Measurements from ENCODE around the gene KCNE3. TPM values are rescaled to one million over a fixed set of nuclear protein-coding genes. Genes with fewer than 3 reads are reported as not detected.

KCNE3 gene
- total RNA-seq, 2 experiments from 2014 or later: not detected

- ChIA-PET POLR2A (no interaction called here), CTCF (interaction anchor here (0.6 to 9.1 kb wide), 29 partner anchors 9 to 286 kb away, joined by 3 to 168 read pairs (median 5); partner anchors contain the start of genes C2CD3, LIPT2, PGM2L1 and PPME1)
- H3K4me3 Mint-ChIP-seq: no peak overlapping the region
- H3K27me3 Mint-ChIP-seq (ENCODE audit: low read depth): peaks cover 11% of the 10 kb centered on the region
- peak; percentile 67 for ATAC-seq
- no peaks in the 10 kb centered on the region for H3K9me3 Mint-ChIP-seq (ENCODE audit: insufficient read depth)
- H3K27ac Mint-ChIP-seq: no peak overlapping the region
- no peaks in the 10 kb centered on the region for H3K36me3 Mint-ChIP-seq (ENCODE audit: low read depth)
- peak; percentile 73 for DNase-seq
- H3K4me1 Mint-ChIP-seq (ENCODE audit: low read depth): peaks cover 1% of the 10 kb centered on the region
These were observed 13.9 kb downstream of the KCNE3 start for GRCh38 chr11:74453373-74453975.

- no peak overlapping the region for H3K27ac Mint-ChIP-seq
- no peak overlapping the region for H3K4me3 Mint-ChIP-seq
- H3K36me3 Mint-ChIP-seq (ENCODE audit: low read depth): no peaks in the 10 kb centered on the region
- DNase-seq: no peak
- ChIA-PET POLR2A (no interaction called here), CTCF (interaction anchor here (0.6 to 9.1 kb wide), 19 partner anchors 11 to 287 kb away, joined by 3 to 168 read pairs (median 3); partner anchors contain the start of genes LIPT2 and PGM2L1)
- ATAC-seq: no peak
- peaks cover 1% of the 10 kb centered on the region for H3K4me1 Mint-ChIP-seq (ENCODE audit: low read depth)
- peaks cover 11% of the 10 kb centered on the region for H3K27me3 Mint-ChIP-seq (ENCODE audit: low read depth)
- H3K9me3 Mint-ChIP-seq (ENCODE audit: insufficient read depth): no peaks in the 10 kb centered on the region
These were observed 15.0 kb downstream of the KCNE3 start for GRCh38 chr11:74452366-74452765.

DNA sequence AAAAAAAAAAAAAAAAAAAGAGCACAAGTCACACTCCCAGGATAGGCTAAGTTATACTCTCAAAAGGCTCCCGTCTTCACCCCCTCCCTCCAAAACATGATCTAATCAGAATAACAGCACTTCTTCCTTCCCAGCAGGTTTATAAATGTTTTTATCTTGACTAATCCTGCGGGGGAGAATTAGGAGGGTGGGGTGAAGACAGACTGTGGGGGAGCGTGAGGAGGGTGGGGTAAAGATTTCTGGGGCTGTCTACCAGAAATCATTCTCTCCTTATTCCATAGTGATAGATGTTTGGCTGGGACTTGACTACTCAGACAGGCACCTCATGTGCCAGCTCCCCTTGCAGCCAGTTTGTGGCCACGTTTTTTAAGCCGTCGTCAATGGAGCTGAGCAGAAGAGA is 17.0 kb downstream of the KCNE3 start:
- no peak for ATAC-seq
- Mint-ChIP-seq H3K4me3 (no peak overlapping the region), H3K4me1 (ENCODE audit: low read depth) (peaks cover 1% of the 10 kb centered on the region), H3K27ac (no peak overlapping the region), H3K27me3 (ENCODE audit: low read depth) (peaks cover 14% of the 10 kb centered on the region), H3K36me3 (ENCODE audit: low read depth) (no peaks in the 10 kb centered on the region), H3K9me3 (ENCODE audit: insufficient read depth) (no peaks in the 10 kb centered on the region)
- ChIA-PET CTCF (interaction anchor here (0.8 to 9.1 kb wide), 34 partner anchors 8 to 486 kb away, joined by 3 to 168 read pairs (median 4); partner anchors contain the start of gene PGM2L1), POLR2A (no interaction called here)
- no peak for DNase-seq

DNA sequence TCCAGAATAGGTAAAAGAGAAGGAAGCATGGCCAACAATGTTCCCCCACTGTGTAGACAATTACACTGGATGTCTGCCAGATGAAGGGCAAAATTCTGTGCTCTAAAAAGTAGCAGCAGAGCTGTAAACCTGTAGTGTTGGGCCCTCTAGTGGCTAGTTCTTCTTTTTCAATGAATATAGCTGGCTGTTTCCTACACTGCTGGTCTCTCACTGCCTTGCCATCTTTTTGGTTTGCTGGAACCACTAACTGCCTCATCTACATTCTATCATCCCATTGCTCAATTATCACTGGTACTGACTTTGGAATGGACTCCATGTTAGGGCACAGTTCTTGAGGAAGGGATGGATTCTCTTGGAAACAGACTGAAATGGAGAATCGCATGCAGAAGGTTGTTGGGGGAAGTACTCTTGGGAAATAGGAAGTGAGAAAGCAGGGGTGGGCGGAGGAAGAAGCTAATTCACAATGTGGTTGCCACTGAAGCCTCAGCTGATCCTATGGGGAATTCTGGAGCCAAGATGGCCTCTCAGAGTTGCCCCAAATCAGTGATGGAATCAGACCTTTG is 17.9 kb downstream of the KCNE3 start:
- ChIA-PET CTCF (interaction anchor here (0.6 to 9.1 kb wide), 43 partner anchors 9 to 486 kb away, joined by 3 to 168 read pairs (median 4); partner anchors contain the start of gene PGM2L1), POLR2A (no interaction called here)
- H3K9me3 Mint-ChIP-seq (ENCODE audit: insufficient read depth): no peaks in the 10 kb centered on the region
- H3K4me3 Mint-ChIP-seq: no peak overlapping the region
- ATAC-seq (peak; percentile 82), DNase-seq (peak; percentile 57)
- peaks cover 15% of the 10 kb centered on the region for H3K27me3 Mint-ChIP-seq (ENCODE audit: low read depth)
- no peak overlapping the region for H3K27ac Mint-ChIP-seq
- no peaks in the 10 kb centered on the region for H3K36me3 Mint-ChIP-seq (ENCODE audit: low read depth)
- H3K4me1 Mint-ChIP-seq (ENCODE audit: low read depth): peaks cover 1% of the 10 kb centered on the region

GRCh38 chr11:74447720-74448119 is 19.6 kb downstream of the KCNE3 start:
- H3K27ac Mint-ChIP-seq: no peak overlapping the region
- peaks cover 1% of the 10 kb centered on the region for H3K4me1 Mint-ChIP-seq (ENCODE audit: low read depth)
- no peaks in the 10 kb centered on the region for H3K36me3 Mint-ChIP-seq (ENCODE audit: low read depth)
- H3K4me3 Mint-ChIP-seq: no peak overlapping the region
- peaks cover 12% of the 10 kb centered on the region for H3K27me3 Mint-ChIP-seq (ENCODE audit: low read depth)
- ChIA-PET CTCF (interaction anchor here (1.2 to 9.1 kb wide), 6 partner anchors 10 to 193 kb away, joined by 3 to 168 read pairs (median 23); partner anchors contain the start of gene PGM2L1), POLR2A (no interaction called here)
- no peaks in the 10 kb centered on the region for H3K9me3 Mint-ChIP-seq (ENCODE audit: insufficient read depth)
- ATAC-seq (no peak), DNase-seq (no peak)

DNA sequence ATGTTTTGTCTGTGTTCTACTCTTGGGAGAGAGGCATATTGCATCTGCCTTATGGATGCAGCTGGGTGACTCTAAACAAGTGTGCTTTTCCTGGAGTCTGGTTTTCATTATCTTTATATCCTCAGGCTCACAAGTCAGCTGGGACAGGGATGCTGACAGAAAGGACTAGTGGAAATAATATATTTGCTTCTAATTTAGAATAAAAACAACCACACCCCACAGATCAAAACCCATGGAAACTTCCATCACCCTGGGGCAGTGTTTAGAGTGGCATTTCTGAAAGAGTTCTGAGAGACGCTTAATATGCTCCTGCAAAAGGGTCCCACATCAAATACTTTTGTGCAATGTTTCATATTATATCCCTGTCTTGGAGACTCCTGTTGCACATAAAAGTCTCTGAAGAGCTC is 20.8 kb downstream of the KCNE3 start:
- DNase-seq: no peak

DNA sequence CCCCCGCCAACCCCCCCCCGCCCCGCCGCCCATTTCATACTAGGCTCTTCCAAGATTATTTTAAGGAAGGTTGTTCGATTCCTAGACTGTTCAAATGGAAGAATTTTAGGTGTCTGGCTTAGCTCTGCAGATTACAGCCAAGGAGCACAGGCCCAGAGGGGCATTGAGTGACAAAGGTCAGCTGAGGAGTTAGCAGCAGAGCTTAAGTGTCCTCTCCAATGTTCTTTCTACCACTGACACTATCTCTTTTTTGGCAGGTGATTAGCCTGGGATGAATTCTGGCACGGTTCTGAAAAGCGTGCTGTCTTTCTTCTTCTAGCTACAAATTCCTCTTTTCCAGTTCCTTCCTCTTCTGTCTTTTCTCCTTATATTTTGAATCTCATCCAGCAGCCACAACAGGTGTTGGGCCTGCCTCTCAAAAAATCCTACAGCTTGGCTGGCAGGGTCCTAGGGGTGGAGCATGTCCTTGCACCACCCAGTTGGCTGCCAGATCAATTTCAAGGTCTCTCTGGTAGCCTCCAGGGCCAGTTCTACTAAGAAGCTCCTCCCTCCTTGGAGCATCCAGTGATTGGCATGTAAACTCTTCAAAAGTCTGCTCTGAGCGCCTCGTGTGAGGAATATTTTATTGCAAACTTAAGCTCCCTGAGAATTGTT is 23.0 kb downstream of the KCNE3 start:
- Mint-ChIP-seq H3K36me3 (ENCODE audit: low read depth) (no peaks in the 10 kb centered on the region), H3K4me3 (no peak overlapping the region), H3K4me1 (ENCODE audit: low read depth) (no peaks in the 10 kb centered on the region), H3K27me3 (ENCODE audit: low read depth) (peaks cover 6% of the 10 kb centered on the region), H3K9me3 (ENCODE audit: insufficient read depth) (no peaks in the 10 kb centered on the region), H3K27ac (no peak overlapping the region)
- DNase-seq: no peak
- ATAC-seq: no peak
- POLR2A ChIA-PET: no interaction called here
- CTCF ChIA-PET: interaction anchor here (0.5 to 2.3 kb wide), 6 partner anchors 10 to 189 kb away, joined by 3 to 11 read pairs (median 4); no protein-coding TSS in a partner anchor

More for the DNA sequence above, 20.8 kb downstream of the KCNE3 start:
- H3K27ac Mint-ChIP-seq: no peak overlapping the region
- ChIA-PET CTCF (interaction anchor here (1.2 to 4.7 kb wide), 2 partner anchors 57 to 191 kb away, joined by 8 to 57 read pairs; no protein-coding TSS in a partner anchor), POLR2A (no interaction called here)
- peaks cover 12% of the 10 kb centered on the region for H3K27me3 Mint-ChIP-seq (ENCODE audit: low read depth)
- H3K4me3 Mint-ChIP-seq: no peak overlapping the region
- H3K9me3 Mint-ChIP-seq (ENCODE audit: insufficient read depth): no peaks in the 10 kb centered on the region
- ATAC-seq: no peak
- H3K4me1 Mint-ChIP-seq (ENCODE audit: low read depth): peaks cover 1% of the 10 kb centered on the region
- H3K36me3 Mint-ChIP-seq (ENCODE audit: low read depth): no peaks in the 10 kb centered on the region

GRCh38 chr11:74443071-74443864 is 24.1 kb downstream of the KCNE3 start:
- Mint-ChIP-seq H3K9me3 (ENCODE audit: insufficient read depth) (no peaks in the 10 kb centered on the region), H3K36me3 (ENCODE audit: low read depth) (no peaks in the 10 kb centered on the region), H3K4me1 (ENCODE audit: low read depth) (no peaks in the 10 kb centered on the region), H3K4me3 (no peak overlapping the region), H3K27me3 (ENCODE audit: low read depth) (peaks cover 6% of the 10 kb centered on the region), H3K27ac (no peak overlapping the region)
- ChIA-PET POLR2A (no interaction called here), CTCF (interaction anchor here (0.8 to 2.3 kb wide), 6 partner anchors 11 to 188 kb away, joined by 3 to 11 read pairs (median 6); no protein-coding TSS in a partner anchor)
- DNase-seq: no peak
- ATAC-seq: no peak

GRCh38 chr11:74442636-74443035 is 24.7 kb downstream of the KCNE3 start:
- no peak overlapping the region for H3K27ac Mint-ChIP-seq
- POLR2A ChIA-PET: no interaction called here
- ATAC-seq (no peak), DNase-seq (no peak)
- peaks cover 6% of the 10 kb centered on the region for H3K27me3 Mint-ChIP-seq (ENCODE audit: low read depth)
- no peaks in the 10 kb centered on the region for H3K36me3 Mint-ChIP-seq (ENCODE audit: low read depth)
- no peaks in the 10 kb centered on the region for H3K4me1 Mint-ChIP-seq (ENCODE audit: low read depth)
- H3K9me3 Mint-ChIP-seq (ENCODE audit: insufficient read depth): no peaks in the 10 kb centered on the region
- CTCF ChIA-PET: interaction anchor here (2.2 kb wide), 1 partner anchor 54 kb away, joined by 8 read pairs; no protein-coding TSS in a partner anchor
- H3K4me3 Mint-ChIP-seq: no peak overlapping the region

DNA sequence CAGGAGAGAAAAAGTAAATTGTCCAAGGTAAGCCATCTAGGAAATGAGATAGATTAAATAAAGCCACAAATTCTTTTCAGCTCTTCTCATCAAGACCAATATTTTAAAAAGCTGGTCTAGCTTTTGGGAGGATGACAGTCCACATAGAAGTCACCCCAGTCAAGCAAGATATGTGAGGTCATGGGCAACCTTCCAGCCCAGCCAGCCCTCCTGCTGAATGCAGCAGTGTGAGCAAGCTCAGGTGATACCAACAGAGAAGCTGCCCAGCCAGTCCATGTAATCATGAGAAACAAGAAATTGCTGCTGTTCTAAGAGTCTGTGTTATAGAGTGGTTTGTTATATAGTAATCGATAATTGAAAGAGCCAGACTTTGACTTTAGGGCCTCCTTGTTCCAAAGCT is 28.7 kb downstream of the KCNE3 start:
- POLR2A ChIA-PET: no interaction called here
- no peaks in the 10 kb centered on the region for H3K4me1 Mint-ChIP-seq (ENCODE audit: low read depth)
- DNase-seq (no peak), ATAC-seq (no peak)
- H3K9me3 Mint-ChIP-seq (ENCODE audit: insufficient read depth): no peaks in the 10 kb centered on the region
- CTCF ChIA-PET: interaction anchor here (3.2 kb wide), 1 partner anchor 10 kb away, joined by 19 read pairs; no protein-coding TSS in a partner anchor
- no peaks in the 10 kb centered on the region for H3K27me3 Mint-ChIP-seq (ENCODE audit: low read depth)
- no peaks in the 10 kb centered on the region for H3K36me3 Mint-ChIP-seq (ENCODE audit: low read depth)
- H3K4me3 Mint-ChIP-seq: no peak overlapping the region
- no peak overlapping the region for H3K27ac Mint-ChIP-seq

DNA sequence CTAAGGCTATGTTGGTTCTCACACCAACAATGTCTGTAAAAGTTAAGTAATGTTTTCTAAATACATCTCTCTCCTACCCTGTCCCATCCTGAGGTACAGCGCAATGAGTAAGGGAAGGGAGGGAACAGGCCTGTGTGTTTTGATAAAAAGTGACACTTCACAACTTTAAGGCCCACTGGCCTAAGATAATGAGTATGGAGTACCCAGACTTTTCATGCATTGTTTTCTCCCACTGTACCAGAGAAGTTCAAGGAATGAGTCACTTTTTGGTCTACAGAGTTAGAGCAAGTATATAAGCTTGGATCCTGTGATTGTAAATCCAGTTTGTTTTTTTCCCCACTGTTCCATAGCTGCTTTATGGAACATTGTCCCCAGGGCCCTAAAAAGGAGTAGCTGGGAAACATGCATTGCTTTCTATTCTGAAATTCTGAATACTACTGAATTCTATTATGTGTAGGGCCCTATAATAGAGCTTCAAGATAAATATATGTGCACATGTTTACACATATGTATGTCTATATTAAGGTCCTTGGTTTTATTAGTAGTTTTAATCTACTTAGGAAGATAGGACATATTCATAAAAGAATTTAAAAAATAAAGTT is 29.8 kb downstream of the KCNE3 start:
- no peak for ATAC-seq
- DNase-seq: no peak
- Mint-ChIP-seq H3K4me1 (ENCODE audit: low read depth) (no peaks in the 10 kb centered on the region), H3K27ac (no peak overlapping the region), H3K27me3 (ENCODE audit: low read depth) (peaks cover 3% of the 10 kb centered on the region), H3K36me3 (ENCODE audit: low read depth) (no peaks in the 10 kb centered on the region), H3K4me3 (no peak overlapping the region), H3K9me3 (ENCODE audit: insufficient read depth) (no peaks in the 10 kb centered on the region)
- ChIA-PET CTCF (interaction anchor here (0.7 to 3.2 kb wide), 5 partner anchors 11 to 134 kb away, joined by 3 to 19 read pairs (median 4); no protein-coding TSS in a partner anchor), POLR2A (no interaction called here)
